BLaER1 treated with 17β-estradiol and CSF1 and Interleukin-3, amounts not matched to agents 10 nM and 100 nM (cell line): ENCODE measurements around the gene CTNS.

ENCODE experiments used
- H3K27ac ChIP-seq, 11 experiments: shearing (Covaris generic); formaldehyde crosslinking; 2 replicates each; pipeline ENCODE4 v1.8.1; 2022
- H3K27me3 ChIP-seq, 11 experiments: shearing (Covaris generic); formaldehyde crosslinking; 2 replicates each; pipeline ENCODE4 v1.8.1; 2022
- H3K36me3 ChIP-seq, 11 experiments: shearing (Covaris generic); formaldehyde crosslinking; 2 replicates each; pipeline ENCODE4 v1.8.1; 2022
- H3K4me1 ChIP-seq, 10 experiments: shearing (Covaris generic); formaldehyde crosslinking; 2 replicates each; pipeline ENCODE4 v1.8.1; 2022
- H3K4me2 ChIP-seq, 11 experiments: shearing (Covaris generic); formaldehyde crosslinking; 2 replicates each; pipeline ENCODE4 v1.8.1; 2022
- H3K4me3 ChIP-seq, 10 experiments: shearing (Covaris generic); formaldehyde crosslinking; 2 replicates each; pipeline ENCODE4 v1.8.1; 2022
- H3K9ac ChIP-seq, 11 experiments: shearing (Covaris generic); formaldehyde crosslinking; 2 replicates each; pipeline ENCODE4 v1.8.1; 2022
- H3K9me3 ChIP-seq, 11 experiments: shearing (Covaris generic); formaldehyde crosslinking; replicated peaks in 1 of 11; 2 replicates each; pipeline ENCODE4 v1.8.1; 2022
- H4K20me1 ChIP-seq, 11 experiments: shearing (Covaris generic); formaldehyde crosslinking; 2 replicates each; pipeline ENCODE4 v1.8.1; 2022
- Cebpa-rat ChIP-seq, 11 experiments: shearing (Covaris generic); IDR thresholded peaks; 2 replicates each; pipeline ENCODE4 v1.8.1; 2022

The CTNS gene

GRCh38 chr17:3658784-3659449, 22.4 kb downstream of the CTNS start:
- H3K27ac ChIP-seq = peak overlapping the region in 1 of 11 experiments; percentile 33; a peak in 1 of 22 replicates
- H3K9me3 ChIP-seq = no peaks in the 10 kb centered on the region
- 0 out of 22 replicates have a peak overlapping the region, but pooled peaks of 1 of the 11 experiments have one; percentile 22 for H3K9ac ChIP-seq
- H3K4me3 ChIP-seq = no peak overlapping the region
- H3K4me1 ChIP-seq = peaks cover 0 to 12% (median 0%) of the 10 kb centered on the region in 10 experiments; a peak in 6 of 20 replicates
- peak overlapping the region in 2 of 11 experiments; percentile 14 to 31; a peak in 2 of 22 replicates for H3K4me2 ChIP-seq
- no peaks in the 10 kb centered on the region for H3K27me3 ChIP-seq
- peaks cover 41 to 94% (median 74%) of the 10 kb centered on the region in 11 experiments for H3K36me3 ChIP-seq
- no peak for TF ChIP-seq Cebpa-rat (IDR thresholded peaks at IDR 0.05)
- peaks cover 0 to 70% (median 30%) of the 10 kb centered on the region in 11 experiments; a peak in 16 of 22 replicates for H4K20me1 ChIP-seq

- H3K27ac ChIP-seq = peak overlapping the region in 3 of 11 experiments; percentile 14 to 33 (median 30); a peak in 4 of 22 replicates
Measured at GRCh38 chr17:3659541-3660111, 23.1 kb downstream of the CTNS start.

GRCh38 chr17:3660311-3660891, 23.8 kb downstream of the CTNS start:
- Histone ChIP-seq H3K4me1 (peaks cover 0 to 23% (median 0%) of the 10 kb centered on the region in 10 experiments; a peak in 7 of 20 replicates), H3K9ac (no peak overlapping the region), H3K9me3 (no peaks in the 10 kb centered on the region), H3K4me2 (no peak overlapping the region), H3K4me3 (no peak overlapping the region), H3K36me3 (peaks cover 51 to 90% (median 74%) of the 10 kb centered on the region in 11 experiments), H4K20me1 (peaks cover 0 to 79% (median 40%) of the 10 kb centered on the region in 11 experiments; a peak in 16 of 22 replicates), H3K27ac (peak overlapping the region in 2 of 11 experiments; percentile 14 to 33; a peak in 1 of 22 replicates), H3K27me3 (no peaks in the 10 kb centered on the region)
- no peak for TF ChIP-seq Cebpa-rat (IDR thresholded peaks at IDR 0.05)

More at GRCh38 chr17:3659541-3660111, 23.1 kb downstream of the CTNS start:
- Histone ChIP-seq H4K20me1 (peaks cover 0 to 74% (median 37%) of the 10 kb centered on the region in 11 experiments; a peak in 16 of 22 replicates), H3K36me3 (peaks cover 48 to 94% (median 79%) of the 10 kb centered on the region in 11 experiments), H3K9ac (peak overlapping the region in 2 of 11 experiments; percentile 6 to 22; a peak in 3 of 22 replicates), H3K4me1 (peaks cover 0 to 19% (median 0%) of the 10 kb centered on the region in 10 experiments; a peak in 7 of 20 replicates), H3K27me3 (no peaks in the 10 kb centered on the region), H3K9me3 (no peaks in the 10 kb centered on the region), H3K4me2 (peak overlapping the region in 2 of 11 experiments; percentile 14 to 31; a peak in 2 of 22 replicates), H3K4me3 (no peak overlapping the region)
- no peak for TF ChIP-seq Cebpa-rat (IDR thresholded peaks at IDR 0.05)

GRCh38 chr17:3663102-3664011, 26.8 kb downstream of the CTNS start:
- H3K9me3 ChIP-seq = no peaks in the 10 kb centered on the region
- H3K4me2 ChIP-seq = no peak overlapping the region
- TF ChIP-seq Cebpa-rat (IDR thresholded peaks at IDR 0.05) = no peak
- peaks cover 0 to 91% (median 55%) of the 10 kb centered on the region in 11 experiments; a peak in 17 of 22 replicates for H4K20me1 ChIP-seq
- no peaks in the 10 kb centered on the region for H3K27me3 ChIP-seq
- no peak overlapping the region for H3K27ac ChIP-seq
- H3K4me1 ChIP-seq = peaks cover 18 to 46% (median 23%) of the 10 kb centered on the region in 10 experiments
- no peak overlapping the region for H3K4me3 ChIP-seq
- H3K9ac ChIP-seq = no peak overlapping the region
- peaks cover 51 to 70% (median 60%) of the 10 kb centered on the region in 11 experiments for H3K36me3 ChIP-seq

- Histone ChIP-seq H3K36me3 (peaks cover 34 to 58% (median 51%) of the 10 kb centered on the region in 11 experiments), H3K4me2 (peak overlapping the region in 8 of 11 experiments; percentile 92 to 98 (median 96); a peak in 11 of 22 replicates), H3K27ac (no peak overlapping the region), H3K9me3 (no peaks in the 10 kb centered on the region), H3K4me1 (peaks cover 31 to 48% (median 36%) of the 10 kb centered on the region in 10 experiments), H4K20me1 (peaks cover 3 to 93% (median 74%) of the 10 kb centered on the region in 11 experiments; a peak in 19 of 22 replicates), H3K9ac (peak overlapping the region in 1 of 11 experiments; percentile 37; a peak in 1 of 22 replicates), H3K27me3 (no peaks in the 10 kb centered on the region), H3K4me3 (no peak overlapping the region)
- TF ChIP-seq Cebpa-rat (IDR thresholded peaks at IDR 0.05) = no peak
Measured at GRCh38 chr17:3665834-3666233, 29.3 kb downstream of the CTNS start.

- Histone ChIP-seq H3K9ac (peak overlapping the region in 7 of 11 experiments; percentile 5 to 97 (median 94); a peak in 7 of 22 replicates), H3K36me3 (peaks cover 27 to 58% (median 51%) of the 10 kb centered on the region in 11 experiments), H3K27me3 (no peaks in the 10 kb centered on the region), H3K4me3 (peak overlapping the region in 3 of 10 experiments; percentile 2 to 98 (median 95); a peak in 2 of 20 replicates), H3K4me1 (peaks cover 31 to 48% (median 38%) of the 10 kb centered on the region in 10 experiments), H3K27ac (no peak overlapping the region), H3K9me3 (no peaks in the 10 kb centered on the region), H3K4me2 (peak overlapping the region; percentile 92 to 98 (median 95)), H4K20me1 (peaks cover 3 to 93% (median 74%) of the 10 kb centered on the region in 11 experiments; a peak in 19 of 22 replicates)
- TF ChIP-seq Cebpa-rat (IDR thresholded peaks at IDR 0.05) = no peak
Measured at GRCh38 chr17:3666516-3666915, 30.0 kb downstream of the CTNS start.

- peaks cover 31 to 48% (median 38%) of the 10 kb centered on the region in 10 experiments for H3K4me1 ChIP-seq
- H3K9me3 ChIP-seq = no peaks in the 10 kb centered on the region
- peaks cover 3 to 91% (median 74%) of the 10 kb centered on the region in 11 experiments; a peak in 19 of 22 replicates for H4K20me1 ChIP-seq
- TF ChIP-seq Cebpa-rat (IDR thresholded peaks at IDR 0.05) = no peak
- H3K4me3 ChIP-seq = peak overlapping the region; percentile 88 to 98 (median 94)
- peak overlapping the region; percentile 81 to 97 (median 94) for H3K9ac ChIP-seq
- H3K27me3 ChIP-seq = no peaks in the 10 kb centered on the region
- peaks cover 26 to 55% (median 48%) of the 10 kb centered on the region in 11 experiments for H3K36me3 ChIP-seq
- H3K27ac ChIP-seq = peak overlapping the region; percentile 51 to 92 (median 88)
- peak overlapping the region; percentile 92 to 98 (median 95) for H3K4me2 ChIP-seq
Measured at GRCh38 chr17:3667366-3668278, 31.1 kb downstream of the CTNS start.
